Breast epithelium (tissue), 3 donors: ENCODE data around the gene CFAP70.

Source experiments
- POLR2A ChIP-seq: fragments of 450-650 bp; IDR thresholded peaks from one replicate; pipeline ENCODE4 v1.6.1; 2016; ENCODE audit warnings: antibody characterized with exemption, mild to moderate bottlenecking, moderate library complexity
- POLR2AphosphoS5 ChIP-seq, 3 donors: sonication (generic); formaldehyde crosslinking; IDR thresholded peaks; one replicate each; pipeline ENCODE4 v1.6.1; 2017; ENCODE audit warnings: antibody characterized with exemption in 3 of 3
- TF ChIP-seq, protein P1 (sequence below), 3 donors: fragments of 450-650 bp; IDR thresholded peaks; one replicate each; pipeline ENCODE4 v1.5.1; 2016 to 2017; ENCODE audit warnings: antibody characterized with exemption in 3 of 3, mild to moderate bottlenecking in 3 of 3, moderate library complexity in 3 of 3

GRCh38 chr10:73340121-73340520 is 18.5 kb downstream of the CFAP70 start:
- TF ChIP-seq, protein P1, sequence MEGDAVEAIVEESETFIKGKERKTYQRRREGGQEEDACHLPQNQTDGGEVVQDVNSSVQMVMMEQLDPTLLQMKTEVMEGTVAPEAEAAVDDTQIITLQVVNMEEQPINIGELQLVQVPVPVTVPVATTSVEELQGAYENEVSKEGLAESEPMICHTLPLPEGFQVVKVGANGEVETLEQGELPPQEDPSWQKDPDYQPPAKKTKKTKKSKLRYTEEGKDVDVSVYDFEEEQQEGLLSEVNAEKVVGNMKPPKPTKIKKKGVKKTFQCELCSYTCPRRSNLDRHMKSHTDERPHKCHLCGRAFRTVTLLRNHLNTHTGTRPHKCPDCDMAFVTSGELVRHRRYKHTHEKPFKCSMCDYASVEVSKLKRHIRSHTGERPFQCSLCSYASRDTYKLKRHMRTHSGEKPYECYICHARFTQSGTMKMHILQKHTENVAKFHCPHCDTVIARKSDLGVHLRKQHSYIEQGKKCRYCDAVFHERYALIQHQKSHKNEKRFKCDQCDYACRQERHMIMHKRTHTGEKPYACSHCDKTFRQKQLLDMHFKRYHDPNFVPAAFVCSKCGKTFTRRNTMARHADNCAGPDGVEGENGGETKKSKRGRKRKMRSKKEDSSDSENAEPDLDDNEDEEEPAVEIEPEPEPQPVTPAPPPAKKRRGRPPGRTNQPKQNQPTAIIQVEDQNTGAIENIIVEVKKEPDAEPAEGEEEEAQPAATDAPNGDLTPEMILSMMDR (IDR thresholded peaks at IDR 0.05), result no peak
- TF ChIP-seq POLR2A, result no peak
- no peak for TF ChIP-seq POLR2AphosphoS5 (IDR thresholded peaks at IDR 0.05)
